Activated effector memory CD4-positive, alpha-beta T cell treated with Interleukin-2 at 50 U/mL for 16 hours (primary cell): ENCODE results near the gene EIF3A.
A peak's percentile ranks its signal among the peaks of the same experiment; 100 is the strongest.
"Not testable (repeated sequence)": the region's sequence is repeated elsewhere in the genome, so short reads cannot be mapped to it uniquely, and the experiment has no call there.

Source experiments
- DNase-seq: peaks from one replicate; pipeline ENCODE4 v3.0.0-alpha.2; 2020

The EIF3A gene

GRCh38 chr10:119080521-119081259, at the start of gene EIF3A:
EIF3A (minus strand) TSS chr10:119080817; CDS start chr10:119080676, 141 bp downstream.
- DNase-seq = peak; percentile 90

GRCh38 chr10:119129721-119130120, 49.1 kb upstream of the EIF3A start:
- no peak for DNase-seq

GRCh38 chr10:119125942-119126341, 45.3 kb upstream of the EIF3A start:
- DNase-seq = no peak

- no peak for DNase-seq
Observed at GRCh38 chr10:119120875-119121274, 40.3 kb upstream of the EIF3A start.

- DNase-seq = no peak
Observed at GRCh38 chr10:119120413-119120867, 39.8 kb upstream of the EIF3A start.

GRCh38 chr10:119119400-119119799, 38.8 kb upstream of the EIF3A start:
- DNase-seq = no peak

- DNase-seq = no peak
Observed at GRCh38 chr10:119118231-119118630, 37.6 kb upstream of the EIF3A start.

- no peak for DNase-seq
Observed at GRCh38 chr10:119116326-119116951, 35.8 kb upstream of the EIF3A start.

GRCh38 chr10:119115926-119116325, 35.3 kb upstream of the EIF3A start:
- no peak for DNase-seq

- no peak for DNase-seq
Observed at GRCh38 chr10:119113751-119114732, 33.4 kb upstream of the EIF3A start.

GRCh38 chr10:119112056-119112455, 31.4 kb upstream of the EIF3A start:
- no peak for DNase-seq

- DNase-seq = not testable (repeated sequence)
Observed at GRCh38 chr10:119107771-119108170, 27.2 kb upstream of the EIF3A start.

- not testable (repeated sequence) for DNase-seq
Observed at GRCh38 chr10:119107106-119107505, 26.5 kb upstream of the EIF3A start.

GRCh38 chr10:119105899-119106298, 25.3 kb upstream of the EIF3A start:
- DNase-seq = not testable (repeated sequence)

GRCh38 chr10:119105155-119105554, 24.5 kb upstream of the EIF3A start:
- no peak for DNase-seq

GRCh38 chr10:119104654-119105015, 24.0 kb upstream of the EIF3A start:
- DNase-seq = no peak

- peak; percentile 62 for DNase-seq
Observed at GRCh38 chr10:119103903-119104653, 23.5 kb upstream of the EIF3A start, which contains the start of gene DENND10. DENND10 (plus strand) TSS chr10:119104113; CDS start chr10:119104143, 30 bp downstream.

GRCh38 chr10:119103241-119103902, 22.8 kb upstream of the EIF3A start:
- DNase-seq = no peak

GRCh38 chr10:119101366-119102098, 20.9 kb upstream of the EIF3A start:
- no peak for DNase-seq

GRCh38 chr10:119100434-119101238, 20.0 kb upstream of the EIF3A start:
- DNase-seq = no peak
